Measurements from ENCODE around the gene SPR.
"Not testable (repeated sequence)": the region's sequence is repeated elsewhere in the genome, so short reads cannot be mapped to it uniquely, and the experiment has no call there.

Gene SPR

GRCh38 chr2:72889991-72890390, 2.8 kb downstream of the SPR start:
- no peak for DNase-seq (ENCODE audit: low spot score)

- no peak for DNase-seq (ENCODE audit: low spot score)
Measured at GRCh38 chr2:72891091-72891818, 4.0 kb downstream of the SPR start.

GRCh38 chr2:72892506-72893173, 5.4 kb downstream of the SPR start:
- DNase-seq (ENCODE audit: low spot score): peak; percentile 76

GRCh38 chr2:72893594-72894319, 6.5 kb downstream of the SPR start:
- peak; percentile 76 for DNase-seq (ENCODE audit: low spot score)

- DNase-seq (ENCODE audit: low spot score): no peak
Measured at GRCh38 chr2:72894514-72894913, 7.3 kb downstream of the SPR start.

GRCh38 chr2:72895154-72895553, 7.9 kb downstream of the SPR start:
- DNase-seq (ENCODE audit: low spot score): no peak

GRCh38 chr2:72895759-72896281, 8.6 kb downstream of the SPR start:
- peak; percentile 13 for DNase-seq (ENCODE audit: low spot score)

GRCh38 chr2:72896446-72896845, 9.2 kb downstream of the SPR start:
- no peak for DNase-seq (ENCODE audit: low spot score)

GRCh38 chr2:72897785-72898584, 10.8 kb downstream of the SPR start:
- no peak for DNase-seq (ENCODE audit: low spot score)

- DNase-seq (ENCODE audit: low spot score): no peak
Measured at GRCh38 chr2:72898585-72898906, 11.3 kb downstream of the SPR start.

GRCh38 chr2:72900191-72900825, 13.1 kb downstream of the SPR start:
- DNase-seq (ENCODE audit: low spot score): no peak

GRCh38 chr2:72901426-72901825, 14.2 kb downstream of the SPR start:
- DNase-seq (ENCODE audit: low spot score): no peak

GRCh38 chr2:72907369-72907768, 20.2 kb downstream of the SPR start:
- DNase-seq (ENCODE audit: low spot score): not testable (repeated sequence)

GRCh38 chr2:72908741-72909140, 21.5 kb downstream of the SPR start:
- DNase-seq (ENCODE audit: low spot score): no peak

GRCh38 chr2:72911256-72911655, 24.0 kb downstream of the SPR start:
- no peak for DNase-seq (ENCODE audit: low spot score)

GRCh38 chr2:72913486-72914205, 26.4 kb downstream of the SPR start:
- no peak for DNase-seq (ENCODE audit: low spot score)

- DNase-seq (ENCODE audit: low spot score): no peak
Measured at GRCh38 chr2:72914206-72914559, 27.0 kb downstream of the SPR start.

GRCh38 chr2:72914589-72915319, 27.5 kb downstream of the SPR start:
- no peak for DNase-seq (ENCODE audit: low spot score)

- no peak for DNase-seq (ENCODE audit: low spot score)
Measured at GRCh38 chr2:72915320-72915906, 28.2 kb downstream of the SPR start.
